HepG2 (cell line): ENCODE measurements around the gene CD302. TPM values are rescaled to one million over a fixed set of nuclear protein-coding genes. Genes with fewer than 3 reads are reported as not detected.
A peak's percentile ranks its signal among the peaks of the same experiment; 100 is the strongest.
"Not testable (repeated sequence)": the region's sequence is repeated elsewhere in the genome, so short reads cannot be mapped to it uniquely, and the experiment has no call there.

Experiments used
- ARID5B ChIP-seq: IDR thresholded peaks from 2 replicates; pipeline ENCODE4 v1.4.0; 2020; ENCODE audit warnings: mild to moderate bottlenecking, missing genetic modification reagents
- ARNTL ChIP-seq: sonication (generic); formaldehyde crosslinking; IDR thresholded peaks from 2 replicates; pipeline ENCODE4 v1.4.0; 2020; ENCODE audit warnings: mild to moderate bottlenecking, missing genetic modification reagents
- BCL3 ChIP-seq: sonication (generic); formaldehyde crosslinking; IDR thresholded peaks from 2 replicates; pipeline ENCODE4 v1.5.1; 2020; ENCODE audit warnings: mild to moderate bottlenecking, missing genetic modification reagents, moderate library complexity
- FOXA1 ChIP-seq, 2 experiments: fragments of 450-650 bp in 1 of 2; sonication (generic) in 1 of 2; formaldehyde crosslinking in 1 of 2; IDR thresholded peaks; 2 replicates each; pipeline versions ENCODE4 v1.4.0 to v1.6.1; 2016 to 2020; ENCODE audit warnings: missing genetic modification reagents in 1 of 2
- FOXJ3 ChIP-seq: sonication (generic); formaldehyde crosslinking; IDR thresholded peaks from 2 replicates; pipeline ENCODE4 v1.4.0; 2020; ENCODE audit warnings: missing genetic modification reagents, mild to moderate bottlenecking, borderline replicate concordance
- KLF12 ChIP-seq: sonication (generic); formaldehyde crosslinking; IDR thresholded peaks from 2 replicates; pipeline ENCODE4 v1.4.0; 2020; ENCODE audit warnings: missing genetic modification reagents, borderline replicate concordance
- NFKBIZ ChIP-seq: IDR thresholded peaks from 2 replicates; pipeline ENCODE4 v1.6.1; 2018; ENCODE audit warnings: missing genetic modification reagents, missing compliant biosample characterization
- POLR2G ChIP-seq: fragments of 200-400 bp; formaldehyde crosslinking; IDR thresholded peaks from 2 replicates; pipeline ENCODE4 v1.6.1; 2018; ENCODE audit warnings: mild to moderate bottlenecking, low read depth, low read length, moderate library complexity
- ZNF143 ChIP-seq: sonication (generic); formaldehyde crosslinking; IDR thresholded peaks from 2 replicates; pipeline ENCODE4 v1.4.0; 2020; ENCODE audit warnings: missing genetic modification reagents
- ZNF280D ChIP-seq: sonication (generic); formaldehyde crosslinking; IDR thresholded peaks from 2 replicates; pipeline ENCODE4 v1.5.1; 2020; ENCODE audit warnings: mild to moderate bottlenecking, missing genetic modification reagents
- ZNF354B ChIP-seq: sonication (generic); formaldehyde crosslinking; IDR thresholded peaks from 2 replicates; pipeline ENCODE4 v1.8.0; 2022; ENCODE audit warnings: mild to moderate bottlenecking, missing genetic modification reagents
- ZNF543 ChIP-seq: sonication (generic); formaldehyde crosslinking; IDR thresholded peaks from 2 replicates; pipeline ENCODE4 v1.4.0; 2020; ENCODE audit warnings: mild to moderate bottlenecking, missing genetic modification reagents
- ZNF691 ChIP-seq: sonication (generic); formaldehyde crosslinking; IDR thresholded peaks from 2 replicates; pipeline ENCODE4 v1.4.0; 2020; ENCODE audit warnings: missing genetic modification reagents, low read depth, mild to moderate bottlenecking, borderline replicate concordance
- polyA plus RNA-seq, 8 experiments: library from polyadenylated mRNA; depleted of rRNA in 3 of 8; stranded (reverse) in 7 of 8; unstranded in 1 of 8; fragments of >200 nt; fragmentation: Illumina TruSeq in 4 of 8; extraction: Trizol in 4 of 8; gene quantifications; 2 replicates each; pipeline versions ENCODE4 v1.2.1 to v1.2.3, GENCODE V29; 2011 to 2016; ENCODE audit warnings: low read depth in 4 of 8, missing spikeins in 1 of 8, mixed read lengths in 1 of 8; ENCODE audit not compliant: insufficient read depth in 1 of 8
- total RNA-seq, 5 experiments: library from RNA; depleted of rRNA; stranded (reverse); fragments of >200 nt; fragmentation: Illumina TruSeq; extraction: Trizol; gene quantifications; 2 replicates each; pipeline ENCODE4 v1.2.3, GENCODE V29; 2016; ENCODE audit warnings: low read depth in 1 of 5
- TF ChIP-seq, protein P1 (sequence below): sonication (generic); formaldehyde crosslinking; IDR thresholded peaks from 2 replicates; pipeline ENCODE4 v1.4.0; 2020; ENCODE audit warnings: mild to moderate bottlenecking, missing genetic modification reagents, borderline replicate concordance

The CD302 gene
- total and polyA plus RNA-seq, 2 of the 13 experiments (the other 11 are each of a cell fraction or from before 2014, with no cell fraction given), result 8.0 to 15.6 TPM

DNA sequence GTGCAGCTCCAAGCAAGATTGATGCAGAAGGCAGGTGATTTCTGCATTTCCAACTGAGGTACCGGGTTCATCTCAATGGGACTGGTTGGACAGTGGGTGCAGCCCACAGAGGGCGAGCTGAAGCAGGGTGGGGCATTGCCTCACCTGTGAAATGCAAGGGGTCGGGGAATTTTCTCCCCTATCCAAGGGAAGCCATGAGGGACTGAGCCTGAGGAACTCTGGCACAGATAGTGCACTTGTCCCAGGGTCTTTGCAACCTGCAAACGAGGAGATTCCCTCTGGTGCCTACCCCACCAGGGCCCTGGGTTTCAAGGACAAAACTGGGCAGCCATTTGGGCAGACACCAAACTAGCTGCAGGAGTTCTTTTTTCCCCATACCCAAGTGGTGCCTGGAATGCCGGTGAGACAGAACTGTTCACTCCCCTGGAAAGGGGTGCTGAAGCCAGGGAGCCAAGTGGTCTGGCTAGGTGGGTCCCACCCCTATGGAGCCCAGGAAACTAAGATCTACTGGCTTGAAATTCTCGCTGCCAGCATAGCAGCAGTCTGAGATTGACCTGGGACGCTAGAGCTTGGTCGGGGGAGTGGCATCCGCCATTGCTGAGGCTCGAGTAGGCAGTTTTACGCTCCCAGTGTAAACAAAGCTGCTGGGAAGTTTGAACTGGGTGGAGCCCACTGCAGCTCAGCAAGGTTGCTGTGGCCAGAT lies 23.9 kb upstream of the CD302 start (continued):
- 0 out of 2 replicates have a peak, but pooled peaks have one; percentile 59 for TF ChIP-seq NFKBIZ (CRISPR knock-in tag)
- peak; percentile 50 for TF ChIP-seq ARID5B
- TF ChIP-seq ZNF354B (CRISPR knock-in tag), result 0 out of 2 replicates have a peak, but pooled peaks have one; percentile 16
- TF ChIP-seq, protein P1, sequence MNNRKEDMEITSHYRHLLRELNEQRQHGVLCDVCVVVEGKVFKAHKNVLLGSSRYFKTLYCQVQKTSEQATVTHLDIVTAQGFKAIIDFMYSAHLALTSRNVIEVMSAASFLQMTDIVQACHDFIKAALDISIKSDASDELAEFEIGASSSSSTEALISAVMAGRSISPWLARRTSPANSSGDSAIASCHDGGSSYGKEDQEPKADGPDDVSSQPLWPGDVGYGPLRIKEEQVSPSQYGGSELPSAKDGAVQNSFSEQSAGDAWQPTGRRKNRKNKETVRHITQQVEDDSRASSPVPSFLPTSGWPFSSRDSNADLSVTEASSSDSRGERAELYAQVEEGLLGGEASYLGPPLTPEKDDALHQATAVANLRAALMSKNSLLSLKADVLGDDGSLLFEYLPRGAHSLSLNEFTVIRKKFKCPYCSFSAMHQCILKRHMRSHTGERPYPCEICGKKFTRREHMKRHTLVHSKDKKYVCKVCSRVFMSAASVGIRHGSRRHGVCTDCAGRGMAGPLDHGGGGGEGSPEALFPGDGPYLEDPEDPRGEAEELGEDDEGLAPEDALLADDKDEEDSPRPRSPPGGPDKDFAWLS (CRISPR knock-in tag), result peak; percentile 88; the same call in 1 of the 2 replicates
- peak; percentile 40; the same call in 1 of the 2 replicates for TF ChIP-seq KLF12 (CRISPR knock-in tag)
- 0 out of 2 replicates have a peak, but pooled peaks have one; percentile 37 for TF ChIP-seq POLR2G
- TF ChIP-seq ZNF143 (CRISPR knock-in tag), result 0 out of 2 replicates have a peak, but pooled peaks have one; percentile 46
- TF ChIP-seq ZNF691 (CRISPR knock-in tag), result 0 out of 2 replicates have a peak, but pooled peaks have one; percentile 20
- peak; percentile 18; the same call in 1 of the 2 replicates for TF ChIP-seq BCL3 (CRISPR knock-in tag)
- 0 out of 2 replicates have a peak, but pooled peaks have one; percentile 12 for TF ChIP-seq ZNF543 (CRISPR knock-in tag)
- peak; percentile 83; the same call in 1 of the 2 replicates for TF ChIP-seq ZNF280D (CRISPR knock-in tag)
- TF ChIP-seq FOXA1 (IDR thresholded peaks at IDR 0.05), result not testable (repeated sequence)
- peak; percentile 92 for TF ChIP-seq FOXA1 (CRISPR knock-in tag; IDR thresholded peaks at IDR 0.05)
- peak; percentile 77; the same call in 1 of the 2 replicates for TF ChIP-seq FOXJ3 (CRISPR knock-in tag)
- TF ChIP-seq ARNTL (CRISPR knock-in tag), result 0 out of 2 replicates have a peak, but pooled peaks have one; percentile 30
